ENCODE measurements around the gene ZBTB43.

DNA sequence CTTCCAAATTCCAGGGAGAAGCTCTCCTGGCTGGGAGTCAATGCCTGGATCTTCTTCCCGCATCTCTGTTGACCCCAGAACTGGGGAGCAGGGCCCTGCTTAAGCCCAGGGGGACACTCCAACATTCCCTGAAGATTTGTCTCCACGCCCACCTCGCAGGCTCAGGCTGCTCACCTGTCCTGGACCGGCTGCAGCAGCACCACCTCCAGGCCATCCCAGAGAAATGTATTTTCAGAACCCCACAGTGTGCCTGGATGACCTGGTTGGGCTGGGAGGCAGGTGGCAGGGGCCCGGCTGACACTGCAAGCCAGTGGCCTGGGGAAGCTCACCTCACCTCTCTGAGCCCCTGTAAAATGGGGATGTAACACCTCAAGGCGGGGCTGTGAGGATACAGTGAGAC, 27.1 kb upstream of the ZBTB43 start:
- TF ChIP-seq EP300 (IDR thresholded peaks at IDR 0.05) (no peak), CTCF (IDR thresholded peaks at IDR 0.05) (no peak), POLR2A (IDR thresholded peaks at IDR 0.05) (no peak)
